NB4 (cell line): ENCODE data around the gene NPHP4.

Experiments
- POLR2A ChIP-seq: IDR thresholded peaks from 2 replicates; pipeline ENCODE4 v1.6.1; 2011; ENCODE audit warnings: mild to moderate bottlenecking; ENCODE audit not compliant: insufficient read length; ENCODE audit errors: extremely low read depth
- TF ChIP-seq, protein P1 (sequence below): IDR thresholded peaks from one replicate; pipeline ENCODE4 v1.5.1; 2012; ENCODE audit warnings: low read depth, low read length

DNA sequence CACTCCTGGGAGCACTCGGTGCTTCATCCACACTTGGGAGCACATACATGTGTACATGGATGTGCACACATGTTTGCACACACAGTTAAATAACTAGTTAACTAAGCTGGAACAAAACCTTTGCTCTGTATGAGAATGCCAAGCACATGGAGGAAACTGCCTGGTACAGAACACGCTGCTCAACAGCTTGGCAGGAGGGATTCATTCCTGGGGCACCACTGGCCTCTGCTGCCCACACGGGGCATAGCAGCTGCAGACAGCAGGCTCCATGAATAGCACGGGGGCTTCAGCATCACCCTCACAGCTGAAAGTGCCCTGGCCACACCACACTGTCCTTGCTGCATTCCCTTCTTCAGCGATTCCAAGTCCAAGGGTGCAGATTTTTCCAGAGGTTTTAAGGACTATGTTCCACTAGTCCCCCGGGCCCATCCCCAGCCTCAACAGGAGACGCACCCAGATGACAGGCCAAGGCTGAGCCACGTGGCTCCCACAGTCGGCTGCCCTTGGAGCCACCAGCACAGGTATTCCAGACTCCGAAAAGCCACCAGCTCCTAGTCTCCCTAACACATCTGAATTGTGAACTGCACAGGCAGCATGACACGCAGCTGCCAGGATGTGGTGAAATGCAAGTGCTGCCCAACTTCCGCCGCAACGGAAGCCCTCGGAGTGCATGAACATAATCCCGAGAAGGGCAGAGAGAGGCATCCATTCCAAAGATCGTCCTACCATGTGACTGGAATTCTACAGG, 16.9 kb downstream of the NPHP4 start:
- TF ChIP-seq, protein P1, sequence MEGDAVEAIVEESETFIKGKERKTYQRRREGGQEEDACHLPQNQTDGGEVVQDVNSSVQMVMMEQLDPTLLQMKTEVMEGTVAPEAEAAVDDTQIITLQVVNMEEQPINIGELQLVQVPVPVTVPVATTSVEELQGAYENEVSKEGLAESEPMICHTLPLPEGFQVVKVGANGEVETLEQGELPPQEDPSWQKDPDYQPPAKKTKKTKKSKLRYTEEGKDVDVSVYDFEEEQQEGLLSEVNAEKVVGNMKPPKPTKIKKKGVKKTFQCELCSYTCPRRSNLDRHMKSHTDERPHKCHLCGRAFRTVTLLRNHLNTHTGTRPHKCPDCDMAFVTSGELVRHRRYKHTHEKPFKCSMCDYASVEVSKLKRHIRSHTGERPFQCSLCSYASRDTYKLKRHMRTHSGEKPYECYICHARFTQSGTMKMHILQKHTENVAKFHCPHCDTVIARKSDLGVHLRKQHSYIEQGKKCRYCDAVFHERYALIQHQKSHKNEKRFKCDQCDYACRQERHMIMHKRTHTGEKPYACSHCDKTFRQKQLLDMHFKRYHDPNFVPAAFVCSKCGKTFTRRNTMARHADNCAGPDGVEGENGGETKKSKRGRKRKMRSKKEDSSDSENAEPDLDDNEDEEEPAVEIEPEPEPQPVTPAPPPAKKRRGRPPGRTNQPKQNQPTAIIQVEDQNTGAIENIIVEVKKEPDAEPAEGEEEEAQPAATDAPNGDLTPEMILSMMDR: peak; percentile 84
- TF ChIP-seq POLR2A: peak; percentile 39
